EH (cell line): ENCODE results near the gene EMC9.
A peak's percentile ranks its signal among the peaks of the same experiment; 100 is the strongest.

Experiments
- DNase-seq: peaks from one replicate; pipeline ENCODE4 v3.0.0-alpha.2; 2015; ENCODE audit warnings: low read depth

The EMC9 gene

DNA sequence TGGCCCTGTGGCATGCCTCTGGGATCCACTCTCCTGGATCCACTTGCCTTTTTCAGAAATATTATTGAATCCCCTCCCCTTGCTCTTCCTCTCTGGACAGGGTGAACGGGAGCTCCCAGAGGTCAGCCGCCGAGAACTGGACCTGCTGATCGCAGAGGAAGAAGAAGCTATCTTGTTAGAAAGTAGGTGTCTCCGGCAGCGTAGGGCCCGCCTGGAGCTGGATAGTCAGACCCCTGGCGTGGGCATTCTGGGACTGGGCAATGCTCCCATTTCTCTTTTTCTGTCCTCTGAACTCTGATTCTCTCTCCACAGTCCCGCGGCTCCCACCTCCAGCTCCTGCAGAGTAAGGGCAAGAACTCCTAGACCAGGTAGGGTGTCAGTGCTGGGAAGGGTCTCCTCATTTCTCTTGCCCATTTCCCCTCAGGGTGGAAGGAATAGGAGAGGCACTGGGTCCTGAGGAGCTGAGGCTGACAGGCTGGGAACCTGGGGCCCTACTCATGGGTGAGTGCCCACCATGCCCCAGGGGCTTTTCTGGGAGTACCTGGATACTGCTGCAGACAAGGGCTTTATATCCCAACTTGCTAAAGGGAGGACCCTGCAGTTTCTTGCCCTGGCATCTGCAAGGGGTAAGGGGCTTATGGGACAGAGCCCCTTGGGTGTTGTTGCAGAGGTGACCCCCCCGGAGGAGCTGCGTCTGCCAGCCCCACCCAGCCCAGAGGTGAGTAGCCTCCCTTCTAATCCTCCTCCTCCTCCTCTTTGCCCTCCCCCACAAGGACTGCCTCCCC lies 35.8 kb upstream of the EMC9 start:
- no peak for DNase-seq

DNA sequence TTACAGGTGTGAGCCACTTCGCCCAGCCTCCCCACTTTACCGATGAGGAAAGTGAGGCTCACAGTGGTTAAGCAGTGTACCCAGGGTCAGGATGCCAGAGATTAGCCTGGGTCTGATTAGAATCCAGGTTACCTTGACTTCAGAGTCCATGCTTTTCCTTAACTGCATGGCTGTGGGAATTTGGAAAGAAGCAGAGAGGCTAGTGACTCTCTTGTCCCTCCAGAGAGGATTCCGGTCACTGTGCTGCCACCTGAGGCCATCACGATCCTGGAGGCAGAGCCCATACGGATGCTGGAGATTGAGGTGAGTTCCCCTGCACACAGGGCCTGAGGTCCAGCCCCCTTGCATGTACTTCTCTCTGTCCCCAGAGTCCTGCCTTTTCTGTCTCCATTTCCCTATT lies 35.2 kb upstream of the EMC9 start:
- no peak for DNase-seq

DNA sequence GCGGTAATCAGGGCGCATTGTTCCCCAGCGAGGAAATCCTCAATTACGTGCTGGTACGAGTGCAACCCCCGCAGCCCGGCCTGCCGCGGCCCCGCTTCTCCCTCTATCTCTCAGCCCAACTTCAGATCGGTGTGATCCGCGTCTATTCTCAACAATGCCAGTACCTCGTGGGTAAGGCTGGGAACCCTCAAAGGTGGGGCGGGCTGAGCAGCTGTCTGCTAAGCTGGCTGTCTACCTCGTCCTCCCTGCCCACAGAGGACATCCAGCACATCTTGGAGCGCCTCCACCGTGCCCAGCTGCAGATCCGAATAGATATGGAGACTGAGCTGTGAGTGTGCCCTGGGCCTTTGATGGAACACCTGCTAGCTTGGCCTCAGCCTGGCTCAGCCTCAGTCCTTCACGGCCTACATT lies 31.5 kb upstream of the EMC9 start:
- DNase-seq: no peak

GRCh38 chr14:24172261-24172860 lies 31.0 kb upstream of the EMC9 start:
- DNase-seq: no peak

- no peak for DNase-seq
Observed at GRCh38 chr14:24171422-24172260, 30.2 kb upstream of the EMC9 start, which contains the start of gene REC8. Gene REC8, plus strand, starts transcription at chr14:24172080. Its CDS starts 473 bp downstream, at chr14:24172553.

DNA sequence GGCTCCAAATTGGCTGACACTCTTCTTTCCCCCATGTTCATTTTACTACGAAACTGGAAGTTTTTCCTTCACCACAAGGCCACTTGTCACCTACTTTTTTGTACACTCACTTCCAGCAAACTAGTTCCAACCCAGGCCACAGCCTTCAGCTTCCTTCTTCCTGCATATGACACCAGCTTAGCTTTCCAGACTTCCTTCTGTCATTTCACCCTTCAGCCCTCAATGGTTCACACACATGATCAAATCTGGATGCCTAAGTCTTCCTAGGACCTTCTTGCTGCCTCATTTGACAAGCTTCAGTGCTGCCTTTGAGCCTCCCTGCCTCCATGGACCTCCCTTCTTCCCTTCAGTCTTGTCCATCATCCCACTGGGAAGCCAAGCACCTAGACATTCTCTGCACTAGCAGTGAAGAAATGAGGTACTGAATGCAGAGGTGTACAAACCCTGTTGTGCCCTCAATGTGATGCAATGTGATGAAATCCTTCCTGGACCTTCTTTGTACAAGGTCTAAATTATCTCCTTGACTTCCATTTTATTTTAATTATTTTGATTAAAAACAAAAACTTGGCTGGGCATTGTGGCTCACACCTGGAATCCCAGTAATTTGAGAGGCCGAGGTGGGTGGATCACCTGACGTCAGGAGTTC lies 26.2 kb upstream of the EMC9 start:
- no peak for DNase-seq

DNA sequence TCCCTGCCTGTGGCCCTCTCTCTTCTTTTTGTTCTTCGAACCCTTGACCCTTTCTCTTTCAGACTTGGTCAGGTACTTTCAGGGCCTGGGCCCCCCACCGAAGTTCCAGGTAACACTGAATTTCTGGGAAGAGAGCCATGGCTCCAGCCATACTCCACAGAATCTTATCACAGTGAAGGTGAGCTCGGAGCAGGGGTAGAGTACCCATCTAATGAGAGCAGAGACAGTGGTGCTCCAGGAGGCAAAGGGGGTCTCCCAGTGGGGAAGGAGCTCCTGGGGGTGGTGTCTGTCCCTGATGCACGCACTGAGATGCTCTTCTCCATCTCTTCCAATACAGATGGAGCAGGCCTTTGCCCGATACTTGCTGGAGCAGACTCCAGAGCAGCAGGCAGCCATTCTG lies 24.4 kb upstream of the EMC9 start:
- DNase-seq: no peak

DNA sequence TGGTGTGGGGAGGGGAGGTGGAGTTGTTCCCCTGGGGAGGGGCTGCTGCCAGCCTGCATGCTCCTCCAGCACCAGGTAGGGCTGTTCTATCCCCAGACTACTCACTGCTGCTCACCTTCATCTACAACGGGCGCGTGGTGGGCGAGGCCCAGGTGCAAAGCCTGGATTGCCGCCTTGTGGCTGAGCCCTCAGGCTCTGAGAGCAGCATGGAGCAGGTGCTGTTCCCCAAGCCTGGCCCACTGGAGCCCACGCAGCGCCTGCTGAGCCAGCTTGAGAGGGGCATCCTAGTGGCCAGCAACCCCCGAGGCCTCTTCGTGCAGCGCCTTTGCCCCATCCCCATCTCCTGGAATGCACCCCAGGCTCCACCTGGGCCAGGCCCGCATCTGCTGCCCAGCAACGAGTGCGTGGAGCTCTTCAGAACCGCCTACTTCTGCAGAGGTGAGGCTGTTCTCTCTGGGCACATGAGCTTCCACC lies 23.2 kb upstream of the EMC9 start:
- DNase-seq: no peak

DNA sequence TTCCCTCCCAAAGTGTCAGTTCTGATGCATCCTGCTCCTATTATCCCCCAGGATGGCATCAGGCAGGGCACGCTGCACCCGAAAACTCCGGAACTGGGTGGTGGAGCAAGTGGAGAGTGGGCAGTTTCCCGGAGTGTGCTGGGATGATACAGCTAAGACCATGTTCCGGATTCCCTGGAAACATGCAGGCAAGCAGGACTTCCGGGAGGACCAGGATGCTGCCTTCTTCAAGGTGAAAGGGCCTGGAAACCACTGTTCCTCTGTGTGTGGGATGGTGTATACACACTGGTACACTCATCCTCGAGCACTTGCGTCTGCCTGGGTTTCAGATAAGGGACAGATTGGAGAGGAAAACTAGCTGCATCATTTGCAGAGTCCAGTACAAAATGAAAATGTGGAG lies 20.7 kb upstream of the EMC9 start:
- peak; percentile 43 for DNase-seq

DNA sequence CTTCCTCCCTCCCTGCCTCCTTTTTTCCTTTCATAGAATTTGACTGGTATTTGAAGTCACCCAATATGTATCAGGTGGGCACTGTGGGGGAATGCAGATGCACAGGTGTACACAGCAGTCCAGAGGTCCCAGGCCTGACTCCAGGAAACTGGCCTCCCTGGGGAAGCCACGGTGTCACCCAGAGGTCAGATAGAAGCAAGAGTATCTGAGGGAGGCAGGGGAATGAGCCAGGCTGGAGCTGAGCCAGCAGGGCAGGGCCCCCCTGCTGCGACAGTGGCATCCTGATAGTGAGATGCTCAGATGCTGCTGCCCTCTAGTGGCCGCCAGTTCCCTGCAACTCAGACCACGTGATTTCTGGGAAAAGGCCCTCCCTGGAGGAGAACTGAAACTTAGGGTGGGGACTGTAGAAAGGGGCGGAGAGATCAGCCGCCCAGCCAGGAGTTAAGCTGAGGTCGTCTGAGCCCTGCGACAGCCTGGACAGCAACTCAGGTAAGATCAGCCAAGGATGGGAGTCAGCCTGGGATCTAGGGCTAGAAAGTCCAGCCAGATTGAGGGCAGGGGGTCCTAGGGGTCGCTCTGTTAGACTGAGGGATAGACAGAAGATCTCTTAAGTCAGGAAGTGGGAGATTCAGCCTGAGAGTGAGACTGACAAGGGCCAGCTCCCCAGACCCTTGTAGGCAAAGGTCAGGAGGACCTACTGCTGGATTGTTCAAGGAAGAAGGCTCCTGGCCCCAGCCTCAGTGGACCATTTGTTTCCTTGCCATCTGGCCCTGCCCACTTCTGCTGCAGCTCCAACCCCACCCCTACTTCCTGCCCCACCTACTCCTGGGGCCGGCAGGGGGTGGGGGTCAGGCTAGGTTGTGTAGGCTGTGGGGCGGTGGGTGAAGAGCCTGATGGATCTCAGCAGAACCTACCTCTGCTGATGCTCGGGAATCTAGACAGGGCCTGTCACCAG lies 19.7 kb upstream of the EMC9 start, which contains the start of gene IRF9:
Gene IRF9 (plus strand): TSS at position 416 of the 955 bp plus-strand sequence. CDS start 880 bp downstream, outside the sequence.
- DNase-seq: peak; percentile 97

- DNase-seq: no peak
Observed at GRCh38 chr14:24160499-24160849, 19.1 kb upstream of the EMC9 start.

- DNase-seq: no peak
Observed at GRCh38 chr14:24159777-24160498, 18.5 kb upstream of the EMC9 start.

GRCh38 chr14:24157331-24157730 lies 15.9 kb upstream of the EMC9 start:
- no peak for DNase-seq

GRCh38 chr14:24156840-24157239 lies 15.4 kb upstream of the EMC9 start:
- no peak for DNase-seq

- DNase-seq: no peak
Observed at GRCh38 chr14:24155100-24155499, 13.7 kb upstream of the EMC9 start.

DNA sequence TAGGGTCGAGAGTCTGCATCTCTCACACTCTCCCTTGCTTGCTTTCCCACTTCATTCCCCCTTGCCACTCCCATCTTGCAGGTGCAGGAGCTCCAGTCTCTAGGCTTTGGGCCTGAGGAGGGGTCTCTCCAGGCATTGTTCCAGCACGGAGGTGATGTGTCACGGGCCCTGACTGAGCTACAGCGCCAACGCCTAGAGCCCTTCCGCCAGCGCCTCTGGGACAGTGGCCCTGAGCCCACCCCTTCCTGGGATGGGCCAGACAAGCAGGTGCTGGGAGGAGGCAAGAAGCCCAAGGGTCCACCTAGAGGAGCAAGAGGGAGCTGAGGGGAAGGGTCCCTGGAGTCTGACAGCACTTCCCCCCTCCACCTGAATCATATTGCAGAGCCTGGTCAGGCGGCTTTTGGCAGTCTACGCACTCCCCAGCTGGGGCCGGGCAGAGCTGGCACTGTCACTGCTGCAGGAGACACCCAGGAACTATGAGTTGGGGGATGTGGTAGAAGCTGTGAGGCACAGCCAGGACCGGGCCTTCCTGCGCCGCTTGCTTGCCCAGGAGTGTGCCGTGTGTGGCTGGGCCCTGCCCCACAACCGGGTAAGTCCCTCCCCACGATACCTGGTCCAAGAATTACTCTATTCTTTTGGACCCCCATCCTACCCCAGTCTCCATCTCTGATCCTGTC lies 10.2 kb upstream of the EMC9 start:
- DNase-seq: no peak

DNA sequence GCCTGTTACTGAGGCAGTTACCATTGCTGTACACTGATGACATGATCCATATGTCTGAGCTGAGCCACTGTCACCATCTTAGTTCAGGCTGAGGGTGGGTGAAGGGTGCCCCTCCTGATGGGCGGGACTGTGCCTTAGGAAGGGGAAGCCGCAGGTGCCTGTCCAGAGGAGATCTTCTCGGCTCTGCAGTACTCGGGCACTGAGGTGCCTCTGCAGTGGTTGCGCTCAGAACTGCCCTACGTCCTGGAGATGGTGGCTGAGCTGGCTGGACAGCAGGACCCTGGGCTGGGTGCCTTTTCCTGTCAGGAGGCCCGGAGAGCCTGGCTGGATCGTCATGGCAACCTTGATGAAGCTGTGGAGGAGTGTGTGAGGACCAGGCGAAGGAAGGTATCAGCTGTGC lies 9.6 kb upstream of the EMC9 start:
- DNase-seq: no peak

GRCh38 chr14:24150567-24150966 lies 9.2 kb upstream of the EMC9 start:
- no peak for DNase-seq

- no peak for DNase-seq
Observed at GRCh38 chr14:24150061-24150460, 8.7 kb upstream of the EMC9 start.
